Neuronal stem cell (in vitro differentiated cells): Measurements from ENCODE around the gene TMEM187.
A peak's percentile ranks its signal among the peaks of the same experiment; 100 is the strongest.

Experiments used
- DNase-seq: peaks from one replicate; pipeline ENCODE4 v3.0.0-alpha.2; 2013; ENCODE audit warnings: low spot score
- H2AFZ ChIP-seq: one replicate; pipeline ENCODE4 v1.6.1; 2013; ENCODE audit warnings: mild to moderate bottlenecking, low read length, inconsistent platforms
- H2AK5ac ChIP-seq: 2 replicates; pipeline ENCODE4 v1.6.1; 2013; ENCODE audit warnings: low read depth, mild to moderate bottlenecking, inconsistent platforms, low read length, moderate library complexity, mixed read lengths
- H2BK120ac ChIP-seq: 2 replicates; pipeline ENCODE4 v1.6.1; 2013; ENCODE audit warnings: low read depth, mild to moderate bottlenecking, inconsistent platforms, low read length, moderate library complexity, mixed read lengths
- H2BK12ac ChIP-seq: one replicate; pipeline ENCODE4 v1.6.1; 2013; ENCODE audit warnings: low read length, inconsistent platforms
- H2BK15ac ChIP-seq: 2 replicates; pipeline ENCODE4 v1.6.1; 2013; ENCODE audit warnings: mild to moderate bottlenecking, low read length, inconsistent platforms, mixed read lengths
- H2BK5ac ChIP-seq: one replicate; pipeline ENCODE4 v1.6.1; 2013; ENCODE audit warnings: inconsistent platforms, mild to moderate bottlenecking, low read length, moderate library complexity
- H3K14ac ChIP-seq: one replicate; pipeline ENCODE4 v1.6.1; 2013; ENCODE audit warnings: low read length, inconsistent platforms
- H3K18ac ChIP-seq: 2 replicates; pipeline ENCODE4 v1.6.1; 2013; ENCODE audit warnings: low read length, inconsistent platforms
- H3K23ac ChIP-seq: 2 replicates; pipeline ENCODE4 v1.6.1; 2013; ENCODE audit warnings: low read depth, mild to moderate bottlenecking, mixed read lengths, low read length, inconsistent platforms; ENCODE audit not compliant: poor library complexity
- H3K27ac ChIP-seq: replicated peaks from 3 replicates; pipeline ENCODE4 v1.5.1; 2013; ENCODE audit warnings: low read length, inconsistent platforms
- H3K27me3 ChIP-seq, 3 experiments: 2 replicates each; pipeline ENCODE4 v1.6.1; 2013; ENCODE audit warnings: low read length in 3 of 3, mild to moderate bottlenecking in 2 of 3, inconsistent platforms in 1 of 3, low read depth in 1 of 3, mixed read lengths in 1 of 3, moderate library complexity in 1 of 3; ENCODE audit not compliant: control insufficient read depth in 3 of 3, insufficient read depth in 3 of 3
- H3K36me3 ChIP-seq, 2 donors: replicated peaks in 1 of 2; 2 replicates each; pipeline ENCODE4 v1.6.1; 2013; ENCODE audit warnings: low read length in 2 of 2; ENCODE audit not compliant: control insufficient read depth in 2 of 2, insufficient read depth in 2 of 2
- H3K4ac ChIP-seq: 2 replicates; pipeline ENCODE4 v1.6.1; 2013; ENCODE audit warnings: inconsistent platforms, mild to moderate bottlenecking, low read length, moderate library complexity
- H3K4me1 ChIP-seq, 2 donors: 1 replicate in 1 of 2; 2 replicates in 1 of 2; pipeline ENCODE4 v1.6.1; 2013; ENCODE audit warnings: low read length in 2 of 2, low read depth in 1 of 2; ENCODE audit not compliant: control insufficient read depth in 2 of 2, insufficient read depth in 1 of 2
- H3K4me2 ChIP-seq: one replicate; pipeline ENCODE4 v1.6.1; 2013; ENCODE audit warnings: mild to moderate bottlenecking, low read length, inconsistent platforms; ENCODE audit not compliant: insufficient read depth, poor library complexity, severe bottlenecking
- H3K4me3 ChIP-seq, 2 donors: 2 replicates each; pipeline ENCODE4 v1.5.1; 2013; ENCODE audit warnings: low read length in 2 of 2, mild to moderate bottlenecking in 2 of 2, inconsistent platforms in 1 of 2, moderate library complexity in 1 of 2
- H3K79me1 ChIP-seq: one replicate; pipeline ENCODE4 v1.6.1; 2013; ENCODE audit warnings: low read depth, mild to moderate bottlenecking, inconsistent platforms, low read length, moderate library complexity
- H3K9ac ChIP-seq: one replicate; pipeline ENCODE4 v1.6.1; 2013; ENCODE audit warnings: mild to moderate bottlenecking, low read depth, low read length, inconsistent platforms; ENCODE audit not compliant: poor library complexity
- H3K9me3 ChIP-seq, 2 donors: replicated peaks in 1 of 2; 2 replicates each; pipeline versions ENCODE3 to v1.6.1; 2013; ENCODE audit warnings: low read length in 2 of 2, mild to moderate bottlenecking in 2 of 2, inconsistent platforms in 1 of 2, low read depth in 1 of 2, mixed read lengths in 1 of 2, moderate library complexity in 1 of 2; ENCODE audit not compliant: control insufficient read depth in 2 of 2, insufficient read depth in 1 of 2
- H4K8ac ChIP-seq: one replicate; pipeline ENCODE4 v1.6.1; 2013; ENCODE audit warnings: low read depth, mild to moderate bottlenecking, inconsistent platforms, low read length, moderate library complexity
- H4K91ac ChIP-seq: one replicate; pipeline ENCODE4 v1.6.1; 2013; ENCODE audit warnings: low read length, low read depth, mild to moderate bottlenecking, inconsistent platforms; ENCODE audit not compliant: poor library complexity
- WGBS, 2 donors: extraction: QIAGEN DNeasy Blood & Tissue Kit; methylation state at CpG; one replicate each; pipeline ENCODE4 v1.1.7; 2013; ENCODE audit warnings: missing lambda C conversion rate in 2 of 2, mixed read lengths in 1 of 2; ENCODE audit not compliant: insufficient read length in 2 of 2, insufficient replicate concordance in 1 of 2; ENCODE audit errors: extremely low coverage in 2 of 2; 5-methylcytosine and 5-hydroxymethylcytosine counted together

Gene TMEM187

DNA sequence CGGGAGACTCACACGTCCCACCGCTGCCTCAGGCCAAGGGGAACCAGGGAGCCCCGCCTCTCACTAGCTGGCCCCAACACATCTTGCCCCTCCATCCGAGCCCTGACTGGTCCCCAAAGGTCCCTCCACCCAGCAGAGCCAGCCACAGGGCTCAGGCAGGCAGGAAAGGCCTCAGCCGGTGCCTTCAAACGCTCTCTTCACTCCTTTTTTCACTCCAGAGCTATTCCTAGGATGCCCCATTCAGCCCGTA is 45.0 kb upstream of the TMEM187 start:
- DNase-seq, result no peak
- peak overlapping the region; percentile 67 to 94 for H3K4me3 ChIP-seq

DNA sequence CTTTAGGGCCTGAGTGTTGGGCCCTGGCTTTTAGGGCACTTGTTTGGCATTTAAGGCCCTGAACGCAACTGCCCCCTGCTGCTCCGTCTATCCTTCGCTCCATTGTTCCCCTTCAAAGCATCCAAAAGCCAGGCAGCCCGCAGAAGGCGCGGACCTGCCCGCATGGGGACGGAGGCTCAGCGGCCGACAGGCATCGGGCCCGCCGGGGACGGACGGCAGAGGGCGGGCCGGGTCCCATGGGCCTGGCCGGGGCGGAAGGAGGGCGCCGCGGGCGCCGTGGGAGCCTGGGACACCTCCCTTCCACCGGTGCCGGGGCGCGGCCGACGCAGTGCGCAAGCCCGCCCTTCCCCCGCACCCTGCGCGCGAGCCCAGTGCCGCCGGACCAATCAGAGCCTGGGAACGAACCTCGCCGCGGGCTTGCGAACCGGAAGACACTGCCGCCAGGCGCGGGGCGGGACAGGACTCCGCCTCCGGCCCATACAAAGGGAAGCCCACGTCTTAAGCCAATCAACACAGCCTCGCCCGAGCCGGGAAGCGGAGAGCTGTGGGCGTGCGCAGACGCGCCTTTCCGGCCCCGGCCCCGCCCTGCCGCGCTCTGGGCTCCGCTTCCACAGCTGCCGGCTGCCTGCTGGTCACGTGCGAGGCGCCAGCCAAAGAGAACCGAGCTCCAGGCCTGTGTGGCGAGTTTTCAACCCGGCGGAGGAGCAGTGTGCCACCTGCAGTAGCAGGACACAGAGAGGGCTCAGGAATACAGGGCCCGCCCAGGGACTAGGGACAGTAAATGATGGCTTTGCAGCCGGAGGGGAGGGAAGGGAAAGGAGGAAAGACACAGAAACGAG is 44.4 kb upstream of the TMEM187 start:
- H3K27ac ChIP-seq, result peak overlapping the region; percentile 97
- H2AFZ ChIP-seq, result peak overlapping the region; percentile 52
- peaks cover 0 to 36% (median 5%) of the 10 kb centered on the region in 3 experiments for H3K27me3 ChIP-seq
- no peak overlapping the region for H2BK12ac ChIP-seq
- H3K23ac ChIP-seq, result no peak overlapping the region
- no peak overlapping the region for H4K8ac ChIP-seq
- peak overlapping the region; percentile 98 for H3K18ac ChIP-seq
- peak overlapping the region; percentile 67 to 94 for H3K4me3 ChIP-seq
- peaks cover 10 to 39% of the 10 kb centered on the region in 2 donors for H3K36me3 ChIP-seq
- H2AK5ac ChIP-seq, result peak overlapping the region; percentile 89
- no peak overlapping the region for H4K91ac ChIP-seq
- no peak overlapping the region for H2BK120ac ChIP-seq
- peak overlapping the region; percentile 86 for H3K9ac ChIP-seq
- H3K4ac ChIP-seq, result peak overlapping the region; percentile 6
- peak overlapping the region; percentile 93 for H2BK5ac ChIP-seq
- no peaks in the 10 kb centered on the region for H3K79me1 ChIP-seq
- H3K4me2 ChIP-seq, result peak overlapping the region; percentile 51
- H3K4me1 ChIP-seq, result peaks cover 11 to 17% of the 10 kb centered on the region in 2 donors
- no peak overlapping the region for H3K14ac ChIP-seq
- H3K9me3 ChIP-seq, result no peaks in the 10 kb centered on the region
- H2BK15ac ChIP-seq, result no peak overlapping the region
- peak; percentile 90 for DNase-seq
- WGBS, 2 donors, result no CpG with 5 or more reads among the region's 76 CpGs

More for the DNA sequence above, 45.0 kb upstream of the TMEM187 start:
- peak overlapping the region; percentile 65 for H3K23ac ChIP-seq
- H3K36me3 ChIP-seq, result peaks cover 9 to 34% of the 10 kb centered on the region in 2 donors
- peaks cover 0 to 37% (median 5%) of the 10 kb centered on the region in 3 experiments for H3K27me3 ChIP-seq
- H2BK15ac ChIP-seq, result no peak overlapping the region
- H3K4me1 ChIP-seq, result peaks cover 11 to 17% of the 10 kb centered on the region in 2 donors
- H2AK5ac ChIP-seq, result peak overlapping the region; percentile 89
- H3K79me1 ChIP-seq, result no peaks in the 10 kb centered on the region
- peak overlapping the region; percentile 52 for H2AFZ ChIP-seq
- H4K8ac ChIP-seq, result peak overlapping the region; percentile 72
- peak overlapping the region; percentile 86 for H3K9ac ChIP-seq
- H3K27ac ChIP-seq, result peak overlapping the region; percentile 97
- H3K18ac ChIP-seq, result peak overlapping the region; percentile 98
- H3K4ac ChIP-seq, result peak overlapping the region; percentile 23
- no CpG with 5 or more reads among the region's 8 CpGs for WGBS, 2 donors
- peak overlapping the region; percentile 73 for H2BK12ac ChIP-seq
- H3K14ac ChIP-seq, result no peak overlapping the region
- peak overlapping the region; percentile 51 for H3K4me2 ChIP-seq
- no peaks in the 10 kb centered on the region for H3K9me3 ChIP-seq
- no peak overlapping the region for H4K91ac ChIP-seq
- H2BK5ac ChIP-seq, result peak overlapping the region; percentile 93
- H2BK120ac ChIP-seq, result no peak overlapping the region

DNA sequence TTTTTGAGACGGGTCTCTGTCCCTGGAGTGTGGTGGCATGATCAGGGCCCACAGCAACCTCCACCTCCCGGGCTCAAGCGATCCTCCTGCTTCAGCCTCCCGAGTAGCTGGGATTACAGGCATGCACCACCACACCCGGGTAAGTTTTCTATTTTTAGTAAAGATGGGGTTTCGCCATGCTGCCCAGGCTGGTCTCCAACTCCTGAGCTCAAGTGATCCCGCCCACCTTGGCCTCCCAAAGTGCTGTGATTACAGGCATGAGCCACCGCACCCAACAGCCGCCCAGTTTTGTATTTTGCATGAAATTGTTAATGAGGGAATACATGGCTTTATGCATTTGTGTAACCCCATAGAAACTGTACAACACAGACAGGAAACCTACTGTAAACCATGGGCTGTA is 43.7 kb upstream of the TMEM187 start:
- H3K14ac ChIP-seq, result no peak overlapping the region
- no peak overlapping the region for H2BK120ac ChIP-seq
- no peak overlapping the region for H3K18ac ChIP-seq
- H3K27me3 ChIP-seq, result peaks cover 0 to 33% (median 5%) of the 10 kb centered on the region in 3 experiments
- no peak overlapping the region for H2BK15ac ChIP-seq
- H2AFZ ChIP-seq, result no peak overlapping the region
- H3K79me1 ChIP-seq, result peaks cover under 1% of the 10 kb centered on the region
- peaks cover 10 to 41% of the 10 kb centered on the region in 2 donors for H3K36me3 ChIP-seq
- H3K4me3 ChIP-seq, result no peak overlapping the region
- H2AK5ac ChIP-seq, result no peak overlapping the region
- no peak overlapping the region for H2BK12ac ChIP-seq
- DNase-seq, result no peak
- WGBS, 2 donors, result no CpG with 5 or more reads among the region's 9 CpGs
- H2BK5ac ChIP-seq, result no peak overlapping the region
- no peak overlapping the region for H4K91ac ChIP-seq
- no peak overlapping the region for H3K9ac ChIP-seq
- peaks cover 12 to 17% of the 10 kb centered on the region in 2 donors for H3K4me1 ChIP-seq
- H3K23ac ChIP-seq, result no peak overlapping the region
- no peak overlapping the region for H4K8ac ChIP-seq
- no peaks in the 10 kb centered on the region for H3K9me3 ChIP-seq
- peak overlapping the region; percentile 2 for H3K4me2 ChIP-seq
- no peak overlapping the region for H3K4ac ChIP-seq
- H3K27ac ChIP-seq, result no peak overlapping the region

DNA sequence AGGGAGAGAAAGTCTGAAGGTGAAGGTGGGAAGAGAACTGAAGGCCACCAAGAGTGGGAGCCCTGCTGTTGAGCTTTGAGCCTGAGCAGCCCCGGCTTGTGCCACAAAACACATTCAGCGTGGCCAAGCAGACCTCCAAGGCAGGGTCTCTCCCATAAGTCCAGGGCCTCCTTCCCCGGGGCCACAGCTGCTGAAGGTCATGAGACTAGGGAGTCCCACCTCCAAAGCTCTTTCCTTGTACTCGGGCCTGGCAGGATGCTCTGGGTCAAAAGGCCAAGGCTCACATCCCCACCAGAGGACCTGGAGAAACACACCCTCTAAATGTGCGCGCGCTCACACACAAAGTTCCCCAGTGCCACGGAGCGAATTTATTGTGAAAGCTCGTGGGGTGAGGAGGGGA is 43.0 kb upstream of the TMEM187 start:
- Histone ChIP-seq H2BK12ac (no peak overlapping the region), H3K23ac (no peak overlapping the region), H3K27me3 (peaks cover 0 to 31% (median 5%) of the 10 kb centered on the region in 3 experiments), H4K8ac (no peak overlapping the region), H3K4me3 (no peak overlapping the region), H3K9me3 (no peaks in the 10 kb centered on the region), H2AFZ (no peak overlapping the region), H2BK15ac (no peak overlapping the region), H2BK120ac (no peak overlapping the region), H2BK5ac (no peak overlapping the region), H3K9ac (no peak overlapping the region), H3K4me2 (no peak overlapping the region), H3K27ac (no peak overlapping the region), H3K14ac (no peak overlapping the region), H3K36me3 (peaks cover 10 to 41% of the 10 kb centered on the region in 2 donors), H3K79me1 (peaks cover 6% of the 10 kb centered on the region), H4K91ac (no peak overlapping the region), H3K18ac (no peak overlapping the region), H3K4ac (no peak overlapping the region), H3K4me1 (peaks cover 12 to 13% of the 10 kb centered on the region in 2 donors), H2AK5ac (no peak overlapping the region)
- no peak for DNase-seq
- no CpG with 5 or more reads among the region's 10 CpGs for WGBS, 2 donors
